H9 (cell line): ENCODE results near the gene IGF2. TPM values are rescaled to one million over a fixed set of nuclear protein-coding genes. Genes with fewer than 3 reads are reported as not detected.

Experiments used
- DNase-seq: peaks from one replicate; pipeline ENCODE4 v3.0.0-alpha.2; 2017
- H2AFZ ChIP-seq: one replicate; pipeline ENCODE4 v1.6.1; 2013; ENCODE audit warnings: mild to moderate bottlenecking, low read length, control low read depth, moderate library complexity
- H2AK5ac ChIP-seq: 2 replicates; pipeline ENCODE4 v1.6.1; 2013; ENCODE audit warnings: low read length, control low read depth, mixed read lengths; ENCODE audit not compliant: insufficient read length
- H2BK120ac ChIP-seq: one replicate; pipeline ENCODE4 v1.6.1; 2013; ENCODE audit warnings: low read depth, mild to moderate bottlenecking, low read length, control low read depth, inconsistent platforms; ENCODE audit not compliant: poor library complexity, severe bottlenecking
- H2BK12ac ChIP-seq: 2 replicates; pipeline ENCODE4 v1.6.1; 2013; ENCODE audit warnings: low read length, control low read depth, mixed read lengths, low read depth; ENCODE audit not compliant: insufficient read length
- H2BK15ac ChIP-seq: 2 replicates; pipeline ENCODE4 v1.6.1; 2013; ENCODE audit warnings: low read depth, low read length, control low read depth
- H2BK20ac ChIP-seq: one replicate; pipeline ENCODE4 v1.6.1; 2013; ENCODE audit warnings: low read depth, mild to moderate bottlenecking, low read length, control low read depth, inconsistent platforms; ENCODE audit not compliant: poor library complexity, severe bottlenecking
- H2BK5ac ChIP-seq: 2 replicates; pipeline ENCODE4 v1.6.1; 2013; ENCODE audit warnings: low read length, control low read depth, mixed read lengths; ENCODE audit not compliant: insufficient read length
- H3K14ac ChIP-seq: 2 replicates; pipeline ENCODE4 v1.6.1; 2013; ENCODE audit warnings: low read length, control low read depth; ENCODE audit not compliant: insufficient read depth
- H3K18ac ChIP-seq: 2 replicates; pipeline ENCODE4 v1.6.1; 2013; ENCODE audit warnings: low read depth, mild to moderate bottlenecking, mixed read lengths, low read length, control low read depth; ENCODE audit not compliant: insufficient read length
- H3K23ac ChIP-seq: 2 replicates; pipeline ENCODE4 v1.6.1; 2013; ENCODE audit warnings: low read length, control low read depth, mixed read lengths, low read depth; ENCODE audit not compliant: insufficient read length
- H3K23me2 ChIP-seq: 2 replicates; pipeline ENCODE4 v1.6.1; 2013; ENCODE audit warnings: low read depth, mild to moderate bottlenecking, mixed read lengths, low read length, control low read depth; ENCODE audit not compliant: insufficient read length, poor library complexity, severe bottlenecking
- H3K27ac ChIP-seq: 2 replicates; pipeline ENCODE4 v1.5.1; 2013; ENCODE audit warnings: low read length, control low read depth, mixed read lengths, low read depth; ENCODE audit not compliant: insufficient read length
- H3K27me3 ChIP-seq: 2 replicates; pipeline ENCODE4 v1.6.1; 2013; ENCODE audit warnings: low read length, control low read depth, inconsistent platforms; ENCODE audit not compliant: insufficient read depth
- H3K4ac ChIP-seq: 2 replicates; pipeline ENCODE4 v1.6.1; 2013; ENCODE audit warnings: low read depth, mild to moderate bottlenecking, control low read depth, inconsistent platforms, low read length, moderate library complexity
- H3K4me1 ChIP-seq: 2 replicates; pipeline ENCODE4 v1.6.1; 2013; ENCODE audit warnings: low read length, control low read depth, inconsistent platforms; ENCODE audit not compliant: insufficient read depth
- H3K4me2 ChIP-seq: 2 replicates; pipeline ENCODE4 v1.6.1; 2013; ENCODE audit warnings: low read length, control low read depth, mixed read lengths; ENCODE audit not compliant: insufficient read length, insufficient read depth
- H3K56ac ChIP-seq: 2 replicates; pipeline ENCODE4 v1.6.1; 2013; ENCODE audit warnings: low read depth, mild to moderate bottlenecking, mixed read lengths, low read length, control low read depth; ENCODE audit not compliant: insufficient read length
- H3K79me1 ChIP-seq: 2 replicates; pipeline ENCODE4 v1.6.1; 2013; ENCODE audit warnings: low read depth, mild to moderate bottlenecking, moderate library complexity, low read length, control low read depth, inconsistent platforms; ENCODE audit not compliant: insufficient read depth, poor library complexity, severe bottlenecking
- H3K79me2 ChIP-seq: 2 replicates; pipeline ENCODE4 v1.6.1; 2013; ENCODE audit warnings: low read length, control low read depth, inconsistent platforms; ENCODE audit not compliant: insufficient read depth
- H3K9ac ChIP-seq: 2 replicates; pipeline ENCODE4 v1.6.1; 2013; ENCODE audit warnings: low read length, control low read depth, mixed read lengths; ENCODE audit not compliant: insufficient read length; ENCODE audit errors: extremely low read depth
- H3K9me3 ChIP-seq: one replicate; pipeline ENCODE4 v1.6.1; 2013; ENCODE audit warnings: low read depth, low read length, inconsistent platforms; ENCODE audit not compliant: control insufficient read depth
- H3T11ph ChIP-seq: one replicate; pipeline ENCODE4 v1.6.1; 2013; ENCODE audit warnings: mild to moderate bottlenecking, low read length, control low read depth, inconsistent platforms
- H4K20me1 ChIP-seq: one replicate; pipeline ENCODE4 v1.6.1; 2013; ENCODE audit not compliant: control insufficient read depth, insufficient read length, insufficient read depth
- H4K5ac ChIP-seq: 2 replicates; pipeline ENCODE4 v1.6.1; 2013; ENCODE audit warnings: low read depth, mild to moderate bottlenecking, mixed read lengths, low read length, control low read depth; ENCODE audit not compliant: insufficient read length
- H4K8ac ChIP-seq: replicated peaks from 2 replicates; pipeline ENCODE4 v1.6.1; 2013; ENCODE audit warnings: low read length, control low read depth, mixed read lengths, low read depth; ENCODE audit not compliant: insufficient read length
- H4K91ac ChIP-seq: 2 replicates; pipeline ENCODE4 v1.6.1; 2013; ENCODE audit warnings: low read depth, mild to moderate bottlenecking, moderate library complexity, mixed read lengths, low read length, control low read depth; ENCODE audit not compliant: insufficient read length
- H3K27ac Mint-ChIP-seq, 3 experiments: 2 replicates in 2 of 3; 3 replicates in 1 of 3; pipeline ENCODE4 v1.8.0; 2020 to 2021; ENCODE audit warnings: mixed read lengths in 3 of 3, mild to moderate bottlenecking in 1 of 3, moderate library complexity in 1 of 3
- H3K27me3 Mint-ChIP-seq: 2 replicates; pipeline ENCODE4 v1.8.0; 2021; ENCODE audit warnings: low read depth, mild to moderate bottlenecking, moderate library complexity, mixed read lengths
- H3K36me3 Mint-ChIP-seq, 3 experiments: 2 replicates in 2 of 3; 3 replicates in 1 of 3; pipeline ENCODE4 v1.8.0; 2020 to 2021; ENCODE audit warnings: low read depth in 3 of 3, mixed read lengths in 3 of 3; ENCODE audit not compliant: insufficient read depth in 1 of 3
- H3K4me1 Mint-ChIP-seq, 2 experiments: 2 replicates each; pipeline ENCODE4 v1.8.0; 2020; ENCODE audit warnings: mixed read lengths in 2 of 2
- H3K4me3 Mint-ChIP-seq, 2 experiments: 2 replicates in 1 of 2; 3 replicates in 1 of 2; pipeline ENCODE4 v1.8.0; 2020 to 2021; ENCODE audit warnings: mild to moderate bottlenecking in 2 of 2, mixed read lengths in 2 of 2, moderate library complexity in 1 of 2
- H3K9me3 Mint-ChIP-seq, 2 experiments: 2 replicates in 1 of 2; 3 replicates in 1 of 2; pipeline ENCODE4 v1.8.0; 2020; ENCODE audit warnings: mild to moderate bottlenecking in 2 of 2, mixed read lengths in 2 of 2, moderate library complexity in 1 of 2
- whole genome bisulfite sequencing: extraction: QIAGEN DNeasy Blood & Tissue Kit; methylation state at CpG from one replicate; pipeline ENCODE4 v1.1.7; 2013; ENCODE audit warnings: missing lambda C conversion rate, low lambda C conversion rate, mixed read lengths; ENCODE audit not compliant: insufficient read length; ENCODE audit errors: extremely low coverage; 5-methylcytosine and 5-hydroxymethylcytosine counted together
- total RNA-seq: library from RNA; stranded (reverse); gene quantifications from 2 replicates; pipeline ENCODE4 v1.2.1, GENCODE V29; 2021
- TF ChIP-seq, protein P1 (sequence below): fragments of 200-600 bp; sonication (generic); conservative IDR thresholded peaks from 3 replicates; pipeline ENCODE4 v1.8.0; 2021; ENCODE audit warnings: antibody characterized with exemption, mild to moderate bottlenecking

Gene IGF2
- total RNA-seq, 1 experiment from 2014 or later: 2.8 TPM

DNA sequence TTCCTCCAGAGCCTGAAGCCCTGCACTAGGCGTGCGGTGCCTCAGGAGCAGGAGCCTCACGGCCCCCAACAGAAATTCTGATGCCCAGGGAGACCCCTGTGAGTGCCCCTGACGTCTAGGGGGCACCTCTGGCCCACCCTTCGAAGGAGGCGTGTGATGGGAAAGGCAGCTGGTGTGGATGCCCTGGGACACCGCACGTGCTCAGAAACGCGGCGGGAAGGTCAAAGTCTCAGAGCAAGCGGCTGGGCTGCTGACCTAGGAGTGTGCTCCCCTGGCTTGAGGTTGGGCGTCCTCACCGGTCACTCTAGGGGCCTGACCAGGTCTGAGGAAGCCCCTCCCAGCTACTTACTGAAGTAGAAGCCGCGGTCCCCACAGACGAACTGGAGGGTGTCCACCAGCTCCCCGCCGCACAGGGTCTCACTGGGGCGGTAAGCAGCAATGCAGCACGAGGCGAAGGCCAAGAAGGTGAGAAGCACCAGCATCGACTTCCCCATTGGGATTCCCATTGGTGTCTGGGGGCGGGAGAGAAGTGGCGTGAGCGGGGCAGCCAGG, 4.1 kb downstream of the IGF2 start:
- H2AK5ac ChIP-seq: no peak overlapping the region
- H3K14ac ChIP-seq: no peak overlapping the region; the same call in 1 of the 2 replicates
- peaks cover 20% of the 10 kb centered on the region for H3K27me3 ChIP-seq
- peaks cover 84% of the 10 kb centered on the region for H3K27me3 Mint-ChIP-seq
- no peak overlapping the region for H2BK12ac ChIP-seq
- no peak overlapping the region for H3K4me2 ChIP-seq
- H2BK15ac ChIP-seq: no peak overlapping the region
- TF ChIP-seq, protein P1, sequence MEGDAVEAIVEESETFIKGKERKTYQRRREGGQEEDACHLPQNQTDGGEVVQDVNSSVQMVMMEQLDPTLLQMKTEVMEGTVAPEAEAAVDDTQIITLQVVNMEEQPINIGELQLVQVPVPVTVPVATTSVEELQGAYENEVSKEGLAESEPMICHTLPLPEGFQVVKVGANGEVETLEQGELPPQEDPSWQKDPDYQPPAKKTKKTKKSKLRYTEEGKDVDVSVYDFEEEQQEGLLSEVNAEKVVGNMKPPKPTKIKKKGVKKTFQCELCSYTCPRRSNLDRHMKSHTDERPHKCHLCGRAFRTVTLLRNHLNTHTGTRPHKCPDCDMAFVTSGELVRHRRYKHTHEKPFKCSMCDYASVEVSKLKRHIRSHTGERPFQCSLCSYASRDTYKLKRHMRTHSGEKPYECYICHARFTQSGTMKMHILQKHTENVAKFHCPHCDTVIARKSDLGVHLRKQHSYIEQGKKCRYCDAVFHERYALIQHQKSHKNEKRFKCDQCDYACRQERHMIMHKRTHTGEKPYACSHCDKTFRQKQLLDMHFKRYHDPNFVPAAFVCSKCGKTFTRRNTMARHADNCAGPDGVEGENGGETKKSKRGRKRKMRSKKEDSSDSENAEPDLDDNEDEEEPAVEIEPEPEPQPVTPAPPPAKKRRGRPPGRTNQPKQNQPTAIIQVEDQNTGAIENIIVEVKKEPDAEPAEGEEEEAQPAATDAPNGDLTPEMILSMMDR: no peak
- H3K27ac ChIP-seq: no peak overlapping the region
- DNase-seq: no peak
- H3T11ph ChIP-seq: no peak overlapping the region
- peaks cover 0 to 3% (median 3%) of the 10 kb centered on the region in 3 experiments; a peak in 1 of 7 replicates for H3K36me3 Mint-ChIP-seq
- no peak overlapping the region for H3K23ac ChIP-seq
- peaks cover 4 to 9% of the 10 kb centered on the region in 2 experiments; a peak in 2 of 5 replicates for H3K9me3 Mint-ChIP-seq
- peaks cover 14% of the 10 kb centered on the region for H3K23me2 ChIP-seq
- no peaks in the 10 kb centered on the region for H3K9me3 ChIP-seq
- WGBS: no CpG with 5 or more reads among the region's 26 CpGs
- H4K20me1 ChIP-seq: no peaks in the 10 kb centered on the region
- H2BK5ac ChIP-seq: no peak overlapping the region
- no peak overlapping the region for H4K5ac ChIP-seq
- H3K9ac ChIP-seq: no peak overlapping the region
- no peak overlapping the region for H3K56ac ChIP-seq
- no peak overlapping the region for H4K91ac ChIP-seq
- no peak overlapping the region for H2AFZ ChIP-seq
- H3K27ac Mint-ChIP-seq: no peak overlapping the region
- H4K8ac ChIP-seq: no peak overlapping the region
- peaks cover 9 to 37% of the 10 kb centered on the region in 2 experiments for H3K4me1 Mint-ChIP-seq
- no peak overlapping the region for H2BK120ac ChIP-seq
- no peaks in the 10 kb centered on the region for H3K4me1 ChIP-seq
- no peak overlapping the region for H3K4me3 Mint-ChIP-seq
- no peak overlapping the region for H3K4ac ChIP-seq
- no peak overlapping the region for H2BK20ac ChIP-seq
- no peaks in the 10 kb centered on the region for H3K79me2 ChIP-seq
- no peak overlapping the region for H3K18ac ChIP-seq
- H3K79me1 ChIP-seq: no peaks in the 10 kb centered on the region
